Measurements from ENCODE around the gene HCN4. TPM values are rescaled to one million over a fixed set of nuclear protein-coding genes. Genes with fewer than 3 reads are reported as not detected.

The HCN4 gene
- total RNA-seq, 4 donors from 2014 or later: 0.18 to 0.85 TPM; not detected in 2

DNA sequence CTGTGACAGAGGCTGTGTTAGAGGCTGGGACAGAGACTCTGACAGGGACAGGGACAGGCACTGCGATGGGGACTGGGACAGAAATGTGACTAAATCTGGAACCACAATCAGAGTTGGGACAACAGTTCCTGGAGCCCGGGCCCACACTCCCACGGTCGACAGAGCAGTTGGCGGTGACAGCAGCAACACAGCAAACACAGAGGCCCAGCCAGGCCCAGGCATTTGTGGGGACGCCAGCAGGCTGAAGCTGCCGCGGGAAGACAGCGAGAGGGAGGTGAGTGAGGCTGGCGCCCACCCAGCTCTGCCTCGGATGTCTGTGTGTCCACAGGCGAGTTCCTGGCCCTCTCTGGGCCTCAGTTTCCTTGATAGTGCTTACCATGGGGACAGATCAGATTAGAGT lies 9.3 kb upstream of the HCN4 start:
- Histone ChIP-seq H3K36me3 (no peaks in the 10 kb centered on the region), H3K27ac (no peak overlapping the region), H3K27me3 (no peaks in the 10 kb centered on the region), H3K4me1 (no peaks in the 10 kb centered on the region), H3K9me3 (no peaks in the 10 kb centered on the region), H3K4me3 (no peak overlapping the region)
- TF ChIP-seq POLR2A (IDR thresholded peaks at IDR 0.05): no peak
- TF ChIP-seq, protein P1, sequence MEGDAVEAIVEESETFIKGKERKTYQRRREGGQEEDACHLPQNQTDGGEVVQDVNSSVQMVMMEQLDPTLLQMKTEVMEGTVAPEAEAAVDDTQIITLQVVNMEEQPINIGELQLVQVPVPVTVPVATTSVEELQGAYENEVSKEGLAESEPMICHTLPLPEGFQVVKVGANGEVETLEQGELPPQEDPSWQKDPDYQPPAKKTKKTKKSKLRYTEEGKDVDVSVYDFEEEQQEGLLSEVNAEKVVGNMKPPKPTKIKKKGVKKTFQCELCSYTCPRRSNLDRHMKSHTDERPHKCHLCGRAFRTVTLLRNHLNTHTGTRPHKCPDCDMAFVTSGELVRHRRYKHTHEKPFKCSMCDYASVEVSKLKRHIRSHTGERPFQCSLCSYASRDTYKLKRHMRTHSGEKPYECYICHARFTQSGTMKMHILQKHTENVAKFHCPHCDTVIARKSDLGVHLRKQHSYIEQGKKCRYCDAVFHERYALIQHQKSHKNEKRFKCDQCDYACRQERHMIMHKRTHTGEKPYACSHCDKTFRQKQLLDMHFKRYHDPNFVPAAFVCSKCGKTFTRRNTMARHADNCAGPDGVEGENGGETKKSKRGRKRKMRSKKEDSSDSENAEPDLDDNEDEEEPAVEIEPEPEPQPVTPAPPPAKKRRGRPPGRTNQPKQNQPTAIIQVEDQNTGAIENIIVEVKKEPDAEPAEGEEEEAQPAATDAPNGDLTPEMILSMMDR (IDR thresholded peaks at IDR 0.05): no peak
- DNase-seq: no peak

DNA sequence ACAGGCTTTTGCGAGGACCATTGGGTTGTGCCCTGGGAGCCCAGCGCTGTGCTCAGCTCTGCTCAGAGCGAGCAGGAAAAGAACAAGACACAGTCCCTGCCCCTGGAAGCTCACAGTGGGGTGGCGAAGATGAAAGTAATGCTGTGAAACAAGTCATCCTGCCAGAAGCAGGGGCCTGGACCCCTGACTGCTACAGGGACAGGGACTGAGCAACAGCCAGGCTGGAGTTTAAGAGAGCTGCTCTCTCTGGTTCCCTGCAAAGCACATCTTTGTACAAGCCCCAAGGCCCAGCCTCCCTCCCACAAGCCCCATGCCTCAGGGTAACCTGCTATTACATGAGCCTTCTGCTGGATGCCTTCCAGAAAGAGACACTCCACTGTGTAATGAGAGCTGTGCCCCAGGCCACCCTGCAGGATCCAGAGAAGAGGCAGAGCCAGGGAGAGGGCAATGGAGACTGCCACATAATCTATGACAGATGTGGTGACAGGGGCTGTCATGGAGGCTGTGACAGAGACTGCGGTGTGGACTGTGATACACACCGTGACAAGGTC lies 7.1 kb upstream of the HCN4 start:
- Histone ChIP-seq H3K4me1 (no peaks in the 10 kb centered on the region), H3K36me3 (no peaks in the 10 kb centered on the region), H3K4me3 (no peak overlapping the region), H3K9me3 (no peaks in the 10 kb centered on the region), H3K27me3 (no peaks in the 10 kb centered on the region), H3K27ac (no peak overlapping the region)
- no peak for DNase-seq
- TF ChIP-seq, protein P1 (IDR thresholded peaks at IDR 0.05): no peak
- TF ChIP-seq POLR2A (IDR thresholded peaks at IDR 0.05): no peak

DNA sequence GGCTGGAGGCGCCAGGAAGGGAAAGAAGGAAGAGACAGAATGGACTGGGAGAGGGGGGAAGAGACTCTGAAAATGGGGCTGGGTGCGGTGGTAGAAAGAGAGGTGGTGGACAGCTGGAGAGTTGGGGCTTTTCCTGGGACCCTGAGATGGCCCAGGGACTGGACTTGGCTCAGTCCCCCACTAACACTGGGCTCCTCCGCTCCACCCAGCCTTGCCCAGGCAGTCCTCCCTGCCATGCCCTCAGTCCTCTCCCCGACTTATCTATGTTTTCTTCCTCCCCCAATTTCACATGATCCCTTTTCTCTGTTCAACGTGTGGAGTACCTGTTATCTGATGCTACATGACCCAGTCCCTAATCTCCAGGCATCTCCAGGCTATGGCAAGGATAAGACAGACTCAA lies 6.3 kb upstream of the HCN4 start:
- no peak overlapping the region for H3K4me3 ChIP-seq
- H3K27me3 ChIP-seq: no peaks in the 10 kb centered on the region
- no peaks in the 10 kb centered on the region for H3K4me1 ChIP-seq
- H3K36me3 ChIP-seq: no peaks in the 10 kb centered on the region
- H3K9me3 ChIP-seq: no peaks in the 10 kb centered on the region
- DNase-seq: no peak
- TF ChIP-seq, protein P1 (IDR thresholded peaks at IDR 0.05): no peak
- TF ChIP-seq POLR2A (IDR thresholded peaks at IDR 0.05): no peak
- H3K27ac ChIP-seq: no peak overlapping the region

DNA sequence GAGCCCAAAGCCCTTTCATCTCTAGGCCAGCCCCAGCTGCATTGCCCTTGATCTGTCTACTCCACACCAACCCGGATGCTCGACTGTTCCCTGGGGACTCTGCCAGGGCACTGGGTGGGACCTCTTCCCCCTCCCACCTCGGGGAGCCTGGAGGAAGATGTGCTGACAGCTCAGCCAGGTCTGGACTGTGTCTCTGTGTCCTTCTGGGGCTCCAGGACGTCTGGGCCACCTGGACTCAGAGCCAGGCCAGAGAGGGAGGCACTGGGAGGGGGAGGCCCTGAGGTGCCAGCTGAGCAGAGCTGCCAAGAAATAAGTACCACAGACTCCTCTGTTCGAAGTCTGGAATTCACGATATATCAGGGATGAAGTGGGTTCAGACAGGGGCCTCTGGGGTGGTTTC lies 5.8 kb upstream of the HCN4 start:
- Histone ChIP-seq H3K36me3 (no peaks in the 10 kb centered on the region), H3K4me3 (no peak overlapping the region), H3K27ac (no peak overlapping the region), H3K27me3 (no peaks in the 10 kb centered on the region), H3K4me1 (no peaks in the 10 kb centered on the region), H3K9me3 (no peaks in the 10 kb centered on the region)
- no peak for DNase-seq
- no peak for TF ChIP-seq POLR2A (IDR thresholded peaks at IDR 0.05)
- TF ChIP-seq, protein P1 (IDR thresholded peaks at IDR 0.05): no peak

DNA sequence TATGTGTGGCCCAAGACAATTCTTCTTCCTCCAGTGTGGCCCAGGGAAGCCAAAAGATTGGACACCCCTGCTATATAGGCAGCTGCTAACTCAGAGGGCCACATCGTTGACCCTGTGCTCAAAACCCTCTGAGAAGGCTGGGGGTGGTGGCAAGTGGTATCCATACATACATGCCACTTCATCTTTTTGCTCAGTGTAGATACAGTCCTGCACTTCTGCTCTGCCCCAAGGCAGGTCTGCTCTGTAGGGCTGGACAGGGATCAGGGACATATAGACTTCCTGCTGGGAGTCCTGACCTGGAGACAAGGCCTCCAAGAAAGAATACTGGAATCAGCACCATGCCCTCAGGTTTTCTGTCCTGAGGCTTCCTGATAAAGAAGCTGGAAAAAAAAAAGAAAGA lies 4.5 kb upstream of the HCN4 start:
- no peak overlapping the region for H3K27ac ChIP-seq
- H3K4me1 ChIP-seq: peaks cover 0 to 13% (median 0%) of the 10 kb centered on the region in 4 donors
- H3K9me3 ChIP-seq: no peaks in the 10 kb centered on the region
- no peak for DNase-seq
- H3K27me3 ChIP-seq: peaks cover 0 to 10% of the 10 kb centered on the region in 2 donors
- TF ChIP-seq POLR2A (IDR thresholded peaks at IDR 0.05): no peak
- TF ChIP-seq, protein P1 (IDR thresholded peaks at IDR 0.05): no peak
- H3K4me3 ChIP-seq: no peak overlapping the region
- no peaks in the 10 kb centered on the region for H3K36me3 ChIP-seq

DNA sequence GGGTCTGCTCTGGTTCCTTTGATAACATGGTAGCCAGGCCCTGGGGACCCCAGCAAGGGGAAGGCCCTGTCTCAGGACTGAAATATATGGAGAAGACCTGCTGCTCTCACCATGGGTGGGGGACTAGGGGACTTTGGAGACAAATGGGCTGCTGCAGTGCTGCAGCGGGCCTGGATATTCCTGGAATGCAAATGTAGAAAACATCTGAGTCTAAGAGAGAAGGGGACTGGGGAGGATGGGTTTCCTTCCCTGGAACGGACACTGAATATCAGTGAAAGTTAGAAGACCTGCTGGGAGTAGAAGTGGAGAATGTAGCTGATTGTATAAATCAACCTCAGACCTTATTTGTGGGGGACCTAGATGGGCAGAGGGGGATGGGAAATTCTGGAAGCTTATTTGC lies 3.1 kb upstream of the HCN4 start:
- Histone ChIP-seq H3K9me3 (no peaks in the 10 kb centered on the region), H3K27ac (no peak overlapping the region), H3K36me3 (no peaks in the 10 kb centered on the region), H3K27me3 (peaks cover 0 to 22% of the 10 kb centered on the region in 2 donors), H3K4me3 (no peak overlapping the region), H3K4me1 (peaks cover 0 to 19% (median 0%) of the 10 kb centered on the region in 4 donors)
- DNase-seq: no peak
- TF ChIP-seq, protein P1 (IDR thresholded peaks at IDR 0.05): no peak
- TF ChIP-seq POLR2A (IDR thresholded peaks at IDR 0.05): no peak

Measured in Peyer's patch (tissue), 4 donors.